HCT116 (cell line): Measurements from ENCODE around the gene MIF4GD. TPM values are rescaled to one million over a fixed set of nuclear protein-coding genes. Genes with fewer than 3 reads are reported as not detected.

Experiments
- ATAC-seq: fragments of 200-7000 bp; cut with Tn5 transposase; 2 replicates; pipeline ENCODE4 v1.9.1; 2020; ENCODE audit warnings: mild to moderate bottlenecking, moderate library complexity
- BruUV-seq: library from RNA; stranded (reverse); fragments of 400-500 nt; replicated peaks from 2 replicates; lab custom pipeline; 2021; lab: Mats Ljungman, UMichigan
- CTCF ChIA-PET: fragments of 300-600 bp; sonication (Branson Sonifier 250); formaldehyde crosslinking; loops from one replicate; lab custom pipeline; 2021; ENCODE audit warnings: antibody characterized with exemption; lab: Charles Lee
- POLR2A ChIA-PET: fragments of 300-600, 350-600 bp; sonication (Branson Sonifier 250); formaldehyde crosslinking; loops from one replicate; lab custom pipeline; 2021; ENCODE audit warnings: antibody characterized with exemption; lab: Charles Lee
- RAD21 ChIA-PET, 2 experiments: fragments of 300-600 bp; sonication (Branson Sonifier 250); formaldehyde crosslinking; loops; one replicate each; lab custom pipeline; 2023; ENCODE audit warnings: low total read pairs in 2 of 2; ENCODE audit not compliant: uncharacterized antibody in 2 of 2, unreplicated experiment in 2 of 2, low non-redundant PET in 1 of 2; lab: Charles Lee
- DNase-seq: peaks from one replicate; pipeline ENCODE4 v3.0.0-alpha.2; 2010; ENCODE audit warnings: low read depth, low spot score
- H2AFZ ChIP-seq: fragments of 200-600 bp; shearing (Covaris generic), sonication (generic); 2 replicates; pipeline ENCODE4 v1.6.1; 2017; ENCODE audit warnings: low read depth, mixed run types, mixed read lengths, antibody characterized with exemption, low read length; ENCODE audit not compliant: poor library complexity, severe bottlenecking
- H3K27ac ChIP-seq: 2 replicates; pipeline ENCODE4 v1.5.1; 2012; ENCODE audit warnings: low read depth, low read length
- H3K27me3 ChIP-seq: fragments of 200-600 bp; sonication (generic); 2 replicates; pipeline ENCODE4 v1.6.1; 2016; ENCODE audit warnings: mixed run types, low read length, mixed read lengths; ENCODE audit not compliant: insufficient read depth
- H3K36me3 ChIP-seq, 2 experiments: fragments of 200-500 bp in 1 of 2; fragments of 200-600 bp in 1 of 2; sonication (Bioruptor generic) in 1 of 2; sonication (generic) in 1 of 2; 2 replicates each; pipeline versions ENCODE4 v1.5.1 to v1.6.1; 2014 to 2016; ENCODE audit warnings: low read length in 2 of 2, inconsistent platforms in 1 of 2, mixed read lengths in 1 of 2, mixed run types in 1 of 2; ENCODE audit not compliant: insufficient read depth in 2 of 2, control insufficient read depth in 1 of 2
- H3K4me1 ChIP-seq, 2 experiments: fragments of 200-600 bp in 1 of 2; sonication (generic) in 1 of 2; 2 replicates each; pipeline versions ENCODE4 v1.5.1 to v1.6.1; 2012 to 2017; ENCODE audit warnings: low read length in 2 of 2, inconsistent platforms in 1 of 2, mild to moderate bottlenecking in 1 of 2, mixed read lengths in 1 of 2, mixed run types in 1 of 2, moderate library complexity in 1 of 2; ENCODE audit not compliant: insufficient read depth in 2 of 2, control insufficient read depth in 1 of 2
- H3K4me2 ChIP-seq: fragments of 200-600 bp; sonication (generic); 2 replicates; pipeline ENCODE4 v1.6.1; 2017; ENCODE audit warnings: mixed run types, low read length, mixed read lengths
- H3K4me3 ChIP-seq, 2 experiments: fragments of 200-600 bp in 1 of 2; sonication (generic) in 1 of 2; replicated peaks in 1 of 2; 2 replicates each; pipeline ENCODE4 v1.5.1; 2011 to 2016; ENCODE audit warnings: low read length in 2 of 2, control low read depth in 1 of 2, low read depth in 1 of 2, mild to moderate bottlenecking in 1 of 2, mixed read lengths in 1 of 2, mixed run types in 1 of 2
- H3K79me2 ChIP-seq: fragments of 200-600 bp; sonication (generic); 2 replicates; pipeline ENCODE4 v1.6.1; 2017; ENCODE audit warnings: mild to moderate bottlenecking, mixed run types, low read length, moderate library complexity, mixed read lengths; ENCODE audit not compliant: insufficient read depth
- H3K9ac ChIP-seq: fragments of 200-600 bp; sonication (generic); 2 replicates; pipeline ENCODE4 v1.6.1; 2016; ENCODE audit warnings: low read length, mixed read lengths
- H3K9me2 ChIP-seq: fragments of 200-600 bp; sonication (generic), shearing (Covaris generic); 2 replicates; pipeline ENCODE4 v1.6.1; 2017; ENCODE audit warnings: mixed run types, mild to moderate bottlenecking, moderate library complexity; ENCODE audit not compliant: insufficient read depth
- H3K9me3 ChIP-seq, 2 experiments: fragments of 200-500 bp in 1 of 2; fragments of 200-600 bp in 1 of 2; sonication (Bioruptor generic) in 1 of 2; sonication (generic) in 1 of 2; 2 replicates each; pipeline ENCODE4 v1.6.1; 2014 to 2017; ENCODE audit warnings: low read length in 2 of 2, mixed read lengths in 2 of 2, inconsistent platforms in 1 of 2, low read depth in 1 of 2, mild to moderate bottlenecking in 1 of 2, mixed run types in 1 of 2, moderate library complexity in 1 of 2; ENCODE audit not compliant: control insufficient read depth in 1 of 2, insufficient read depth in 1 of 2
- H4K20me1 ChIP-seq: fragments of 200-600 bp; sonication (generic), shearing (Covaris generic); 2 replicates; pipeline ENCODE4 v1.6.1; 2017; ENCODE audit warnings: mixed run types, mild to moderate bottlenecking, moderate library complexity; ENCODE audit not compliant: insufficient read depth
- CBX3 ChIP-seq: IDR thresholded peaks from 2 replicates; pipeline ENCODE4 v1.6.1; 2012; ENCODE audit warnings: low read depth
- CEBPB ChIP-seq: IDR thresholded peaks from 2 replicates; pipeline ENCODE4 v1.6.1; 2012; ENCODE audit warnings: low read depth
- ELF1 ChIP-seq: IDR thresholded peaks from 2 replicates; pipeline ENCODE4 v1.6.1; 2012; ENCODE audit warnings: low read depth, borderline replicate concordance
- EZH2phosphoT487 ChIP-seq: fragments of 200-600 bp; IDR thresholded peaks from 2 replicates; pipeline ENCODE4 v1.6.1; 2018; ENCODE audit warnings: antibody characterized with exemption, borderline replicate concordance
- POLR2A ChIP-seq: IDR thresholded peaks from 2 replicates; pipeline ENCODE4 v1.7.0; 2011; ENCODE audit warnings: borderline replicate concordance; ENCODE audit not compliant: insufficient read depth, insufficient read length; ENCODE audit errors: extremely low read depth
- POLR2AphosphoS5 ChIP-seq: IDR thresholded peaks from 2 replicates; pipeline ENCODE4 v1.6.1; 2011; ENCODE audit warnings: mild to moderate bottlenecking, low read depth, low read length, moderate library complexity
- SP1 ChIP-seq: IDR thresholded peaks from 2 replicates; pipeline ENCODE4 v1.6.1; 2012; ENCODE audit warnings: low read depth
- SRF ChIP-seq: IDR thresholded peaks from 2 replicates; pipeline ENCODE4 v1.6.1; 2012; ENCODE audit warnings: low read depth
- ZBTB33 ChIP-seq: IDR thresholded peaks from 2 replicates; pipeline ENCODE4 v1.6.1; 2011; ENCODE audit warnings: mild to moderate bottlenecking, low read length, moderate library complexity; ENCODE audit not compliant: insufficient replicate concordance; ENCODE audit errors: extremely low read depth
- ZFX ChIP-seq: fragments of 450-650 bp; IDR thresholded peaks from 2 replicates; pipeline ENCODE4 v1.6.1; 2017
- ZNF274 ChIP-seq: fragments of 200-500 bp; sonication (Bioruptor generic); IDR thresholded peaks from 2 replicates; pipeline ENCODE4 v1.6.1; 2014; ENCODE audit warnings: mild to moderate bottlenecking, low read depth, low read length, inconsistent platforms
- intact Hi-C: fragments of 100-400 bp; cut with micrococcal nuclease; formaldehyde crosslinking; loops from 2 replicates; pipeline ENCODE4 v1.10.0; 2022
- total RNA-seq: library from RNA; stranded (reverse); gene quantifications from one replicate; pipeline ENCODE4 v1.2.1, GENCODE V29; 2021; ENCODE audit not compliant: unreplicated experiment

MIF4GD gene
- total RNA-seq, 1 experiment from 2014 or later: 35.2 TPM

- TF ChIP-seq CBX3 (no peak), ZNF274 (no peak)
These were observed 32.3 kb downstream of the MIF4GD start (continued) for GRCh38 chr17:75238684-75239191.

- H3K9me2 ChIP-seq: no peaks in the 10 kb centered on the region
- TF ChIP-seq EZH2phosphoT487 (no peak), CEBPB (no peak), SRF (no peak), ZFX (no peak), ELF1 (no peak), POLR2A (no peak), SP1 (no peak), ZBTB33 (no peak), POLR2AphosphoS5 (no peak)
- no peaks in the 10 kb centered on the region for H3K27me3 ChIP-seq
- no peak overlapping the region for H3K4me3 ChIP-seq
- no peak overlapping the region for H3K9ac ChIP-seq
- ATAC-seq (no peak), DNase-seq (no peak)
- no peak overlapping the region for H3K4me2 ChIP-seq
- no peaks in the 10 kb centered on the region for H3K79me2 ChIP-seq
- POLR2A ChIA-PET: no interaction called here
- CTCF ChIA-PET: interaction anchor here (0.6 to 2.4 kb wide), 4 partner anchors 13 to 277 kb away, joined by 3 to 13 read pairs (median 4); no protein-coding TSS in a partner anchor
- no peaks in the 10 kb centered on the region for H3K9me3 ChIP-seq
- peaks cover 6% of the 10 kb centered on the region; the same call in 1 of the 2 replicates for H4K20me1 ChIP-seq
- peaks cover 0 to 11% of the 10 kb centered on the region in 2 experiments; a peak in 1 of 4 replicates for H3K4me1 ChIP-seq
- no peak overlapping the region for H2AFZ ChIP-seq
- intact Hi-C loops: loop anchor here (1.0 kb wide), 2 partner anchors 124 to 277 kb away; no protein-coding TSS in a partner anchor
- BruUV-seq: TSS peak; percentile 19
- peaks cover 67 to 77% of the 10 kb centered on the region in 2 experiments for H3K36me3 ChIP-seq
- H3K27ac ChIP-seq: no peak overlapping the region; the same call in 1 of the 2 replicates
- RAD21 ChIA-PET: interaction anchor here in 1 of 2 experiments (0.6 kb wide), 1 partner anchor 9 kb away, joined by 3 read pairs; no protein-coding TSS in a partner anchor
These were observed 32.9 kb downstream of the MIF4GD start for GRCh38 chr17:75238020-75238580.
